G401 (cell line): ENCODE data around the gene OR1M1. TPM values are rescaled to one million over a fixed set of nuclear protein-coding genes. Genes with fewer than 3 reads are reported as not detected.

Source experiments
- total RNA-seq: library from RNA; depleted of rRNA; stranded (reverse); fragments of >200 nt; shearing (Covaris generic); gene quantifications from 2 replicates; pipeline ENCODE4 v1.2.3, GENCODE V29; 2014; rRNA removed

Gene OR1M1
- total RNA-seq, 1 experiment from 2014 or later, result not detected

Other genes with a start within 250 kb of the OR1M1 start
- gene MUC16, start 76.7 kb upstream of the OR1M1 start, total RNA-seq, result not detected in 2 replicates
- not detected in 2 replicates for gene OR7G2, start 20.4 kb downstream of the OR1M1 start, total RNA-seq
- not detected in 2 replicates for gene OR7G1, start 28.7 kb downstream of the OR1M1 start, total RNA-seq
- gene OR7G3, start 39.9 kb downstream of the OR1M1 start, total RNA-seq, result not detected in 2 replicates
- gene ZNF317, start 53.3 kb downstream of the OR1M1 start, total RNA-seq, result 17.7 and 40.5 TPM in 2 replicates
- not detected in 2 replicates for gene OR7D2, start 91.9 kb downstream of the OR1M1 start, total RNA-seq
- gene OR7D4, start 132.5 kb downstream of the OR1M1 start, total RNA-seq, result not detected in 2 replicates
- not detected in 2 replicates for gene OR7E24, start 163.9 kb downstream of the OR1M1 start, total RNA-seq
- 8.4 and 8.9 TPM in 2 replicates for gene ZNF699, start 222.8 kb downstream of the OR1M1 start, total RNA-seq
- 3.4 and 7.2 TPM in 2 replicates for gene ZNF559, start 237.1 kb downstream of the OR1M1 start, total RNA-seq